Measurements from ENCODE around the gene B3GALNT2.
"Not testable (repeated sequence)": the region's sequence is repeated elsewhere in the genome, so short reads cannot be mapped to it uniquely, and the experiment has no call there.

B3GALNT2 gene

GRCh38 chr1:235473806-235474205 is 30.4 kb downstream of the B3GALNT2 start:
- Histone ChIP-seq H3K4me1 (ENCODE audit: control insufficient read depth in 5 of 5, insufficient read depth in 5 of 5, low read length in 5 of 5) (no peaks in the 10 kb centered on the region), H3K9ac (ENCODE audit: low read length in 5 of 5) (no peak overlapping the region), H3K27me3 (ENCODE audit: control insufficient read depth in 5 of 5, insufficient read depth in 4 of 5, low read length in 5 of 5) (no peaks in the 10 kb centered on the region), H3K36me3 (ENCODE audit: control insufficient read depth in 5 of 5, insufficient read depth in 5 of 5, low read length in 5 of 5) (peaks cover 9 to 13% (median 10%) of the 10 kb centered on the region in 5 donors), H3K4me3 (ENCODE audit: low read depth in 1 of 5, low read length in 5 of 5) (no peak overlapping the region), H3K9me3 (ENCODE audit: control insufficient read depth in 5 of 5, low read length in 5 of 5) (no peaks in the 10 kb centered on the region), H3K27ac (ENCODE audit: low read depth, low read length) (no peak overlapping the region)

GRCh38 chr1:235470741-235471439 is 33.4 kb downstream of the B3GALNT2 start:
- no peak overlapping the region for H3K4me3 ChIP-seq (ENCODE audit: low read depth in 1 of 5, low read length in 5 of 5)
- no peak overlapping the region for H3K9ac ChIP-seq (ENCODE audit: low read length in 5 of 5)
- H3K27ac ChIP-seq (ENCODE audit: low read depth, low read length): no peak overlapping the region
- H3K4me1 ChIP-seq (ENCODE audit: control insufficient read depth in 5 of 5, insufficient read depth in 5 of 5, low read length in 5 of 5): no peaks in the 10 kb centered on the region
- no peaks in the 10 kb centered on the region for H3K9me3 ChIP-seq (ENCODE audit: control insufficient read depth in 5 of 5, low read length in 5 of 5)
- peaks cover 0 to 9% (median 6%) of the 10 kb centered on the region in 5 donors for H3K36me3 ChIP-seq (ENCODE audit: control insufficient read depth in 5 of 5, insufficient read depth in 5 of 5, low read length in 5 of 5)
- no peaks in the 10 kb centered on the region for H3K27me3 ChIP-seq (ENCODE audit: control insufficient read depth in 5 of 5, insufficient read depth in 4 of 5, low read length in 5 of 5)

GRCh38 chr1:235469897-235470296 is 34.4 kb downstream of the B3GALNT2 start:
- H3K36me3 ChIP-seq (ENCODE audit: control insufficient read depth in 5 of 5, insufficient read depth in 5 of 5, low read length in 5 of 5); H3K4me1 ChIP-seq (ENCODE audit: control insufficient read depth in 5 of 5, insufficient read depth in 5 of 5, low read length in 5 of 5); H3K4me3 ChIP-seq (ENCODE audit: low read depth in 1 of 5, low read length in 5 of 5); H3K9me3 ChIP-seq (ENCODE audit: control insufficient read depth in 5 of 5, low read length in 5 of 5); H3K27me3 ChIP-seq (ENCODE audit: control insufficient read depth in 5 of 5, insufficient read depth in 4 of 5, low read length in 5 of 5); H3K9ac ChIP-seq (ENCODE audit: low read length in 5 of 5); H3K27ac ChIP-seq (ENCODE audit: low read depth, low read length): not testable (repeated sequence)

- Histone ChIP-seq H3K27ac (ENCODE audit: low read depth, low read length) (no peak overlapping the region), H3K9me3 (ENCODE audit: control insufficient read depth in 5 of 5, low read length in 5 of 5) (no peaks in the 10 kb centered on the region), H3K4me1 (ENCODE audit: control insufficient read depth in 5 of 5, insufficient read depth in 5 of 5, low read length in 5 of 5) (no peaks in the 10 kb centered on the region), H3K36me3 (ENCODE audit: control insufficient read depth in 5 of 5, insufficient read depth in 5 of 5, low read length in 5 of 5) (peaks cover 0 to 10% (median 0%) of the 10 kb centered on the region in 5 donors), H3K9ac (ENCODE audit: low read length in 5 of 5) (no peak overlapping the region), H3K27me3 (ENCODE audit: control insufficient read depth in 5 of 5, insufficient read depth in 4 of 5, low read length in 5 of 5) (no peaks in the 10 kb centered on the region), H3K4me3 (ENCODE audit: low read depth in 1 of 5, low read length in 5 of 5) (no peak overlapping the region)
Measured at GRCh38 chr1:235468970-235469369, 35.3 kb downstream of the B3GALNT2 start.

- Histone ChIP-seq H3K36me3 (ENCODE audit: control insufficient read depth in 5 of 5, insufficient read depth in 5 of 5, low read length in 5 of 5) (peaks cover 0 to 10% (median 0%) of the 10 kb centered on the region in 5 donors), H3K4me1 (ENCODE audit: control insufficient read depth in 5 of 5, insufficient read depth in 5 of 5, low read length in 5 of 5) (no peaks in the 10 kb centered on the region), H3K4me3 (ENCODE audit: low read depth in 1 of 5, low read length in 5 of 5) (no peak overlapping the region), H3K9ac (ENCODE audit: low read length in 5 of 5) (no peak overlapping the region), H3K27ac (ENCODE audit: low read depth, low read length) (no peak overlapping the region), H3K27me3 (ENCODE audit: control insufficient read depth in 5 of 5, insufficient read depth in 4 of 5, low read length in 5 of 5) (no peaks in the 10 kb centered on the region), H3K9me3 (ENCODE audit: control insufficient read depth in 5 of 5, low read length in 5 of 5) (no peaks in the 10 kb centered on the region)
Measured at GRCh38 chr1:235468004-235468403, 36.2 kb downstream of the B3GALNT2 start.

- no peak overlapping the region for H3K9ac ChIP-seq (ENCODE audit: low read length in 5 of 5)
- H3K4me1 ChIP-seq (ENCODE audit: control insufficient read depth in 5 of 5, insufficient read depth in 5 of 5, low read length in 5 of 5): no peaks in the 10 kb centered on the region
- H3K27ac ChIP-seq (ENCODE audit: low read depth, low read length): no peak overlapping the region
- no peaks in the 10 kb centered on the region for H3K9me3 ChIP-seq (ENCODE audit: control insufficient read depth in 5 of 5, low read length in 5 of 5)
- peaks cover 0 to 11% (median 2%) of the 10 kb centered on the region in 5 donors for H3K36me3 ChIP-seq (ENCODE audit: control insufficient read depth in 5 of 5, insufficient read depth in 5 of 5, low read length in 5 of 5)
- H3K4me3 ChIP-seq (ENCODE audit: low read depth in 1 of 5, low read length in 5 of 5): no peak overlapping the region
- H3K27me3 ChIP-seq (ENCODE audit: control insufficient read depth in 5 of 5, insufficient read depth in 4 of 5, low read length in 5 of 5): no peaks in the 10 kb centered on the region
Measured at GRCh38 chr1:235465066-235465465, 39.2 kb downstream of the B3GALNT2 start.

DNA sequence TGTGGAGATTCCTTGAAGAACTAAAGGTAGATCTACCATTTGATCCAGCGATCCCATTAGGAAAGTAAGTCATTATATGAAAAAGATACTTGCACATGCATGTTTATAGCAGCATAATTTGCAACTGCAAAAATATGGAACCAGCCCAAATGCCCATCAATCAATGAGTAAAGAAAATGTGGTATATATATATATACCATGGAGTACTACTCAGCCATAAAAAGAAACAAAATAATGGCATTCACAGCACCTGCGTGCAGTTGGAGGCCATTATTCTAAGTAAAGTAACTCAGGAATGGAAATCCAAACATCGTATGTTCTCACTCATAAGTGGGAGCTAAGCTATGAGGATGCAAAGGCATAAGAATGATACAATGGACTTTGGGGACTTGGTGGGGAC is 41.4 kb downstream of the B3GALNT2 start:
- H3K4me1 ChIP-seq (ENCODE audit: control insufficient read depth in 5 of 5, insufficient read depth in 5 of 5, low read length in 5 of 5): not testable (repeated sequence)

DNA sequence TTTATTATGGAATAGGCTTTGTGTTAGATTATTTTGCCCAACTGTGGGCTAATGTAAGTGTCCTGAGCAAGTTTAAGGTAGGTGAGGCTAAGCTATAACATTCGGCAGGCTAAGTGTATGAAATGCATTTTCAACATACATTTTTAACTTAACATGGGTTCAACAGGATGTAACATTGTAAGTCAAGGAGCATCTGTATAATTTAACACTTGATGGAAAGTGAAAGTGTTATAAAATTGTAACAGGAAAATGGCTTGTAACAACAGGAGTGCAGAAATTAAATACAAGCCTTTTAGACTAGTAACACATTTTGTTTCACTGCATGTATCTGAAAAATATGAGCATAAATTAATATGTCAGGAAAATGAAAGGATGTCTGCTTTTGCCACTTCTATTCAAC is 42.3 kb downstream of the B3GALNT2 start:
- Histone ChIP-seq H3K36me3 (ENCODE audit: control insufficient read depth in 5 of 5, insufficient read depth in 5 of 5, low read length in 5 of 5) (peaks cover 0 to 11% (median 3%) of the 10 kb centered on the region in 5 donors), H3K27ac (ENCODE audit: low read depth, low read length) (no peak overlapping the region), H3K9ac (ENCODE audit: low read length in 5 of 5) (no peak overlapping the region), H3K4me1 (ENCODE audit: control insufficient read depth in 5 of 5, insufficient read depth in 5 of 5, low read length in 5 of 5) (no peaks in the 10 kb centered on the region), H3K27me3 (ENCODE audit: control insufficient read depth in 5 of 5, insufficient read depth in 4 of 5, low read length in 5 of 5) (no peaks in the 10 kb centered on the region), H3K4me3 (ENCODE audit: low read depth in 1 of 5, low read length in 5 of 5) (no peak overlapping the region), H3K9me3 (ENCODE audit: control insufficient read depth in 5 of 5, low read length in 5 of 5) (no peaks in the 10 kb centered on the region)

More for the DNA sequence above, 41.4 kb downstream of the B3GALNT2 start:
- not testable (repeated sequence) for H3K9ac ChIP-seq (ENCODE audit: low read length in 5 of 5); H3K27me3 ChIP-seq (ENCODE audit: control insufficient read depth in 5 of 5, insufficient read depth in 4 of 5, low read length in 5 of 5); H3K27ac ChIP-seq (ENCODE audit: low read depth, low read length); H3K4me3 ChIP-seq (ENCODE audit: low read depth in 1 of 5, low read length in 5 of 5); H3K9me3 ChIP-seq (ENCODE audit: control insufficient read depth in 5 of 5, low read length in 5 of 5)
- peaks cover 0 to 11% (median 3%) of the 10 kb centered on the region in 5 donors for H3K36me3 ChIP-seq (ENCODE audit: control insufficient read depth in 5 of 5, insufficient read depth in 5 of 5, low read length in 5 of 5)

DNA sequence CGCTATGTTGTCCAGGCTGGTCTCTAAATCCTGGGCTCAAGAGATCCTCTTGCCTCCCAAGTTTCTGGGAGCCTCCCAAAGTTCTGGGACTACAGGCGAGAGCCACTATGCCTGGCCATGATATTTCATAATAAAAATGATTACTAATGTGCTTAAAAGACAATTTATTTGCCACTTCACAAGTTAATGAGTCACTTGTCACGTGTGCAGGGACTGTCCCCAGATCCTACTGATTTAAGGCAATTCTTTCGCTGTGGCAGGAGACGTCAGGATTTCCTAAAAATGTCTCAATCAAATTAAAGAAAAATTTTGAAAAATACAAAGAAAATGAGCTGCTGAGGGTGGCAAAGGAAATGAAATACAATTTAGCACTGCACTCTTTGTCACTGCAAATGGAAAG is 43.5 kb downstream of the B3GALNT2 start:
- no peaks in the 10 kb centered on the region for H3K4me1 ChIP-seq (ENCODE audit: control insufficient read depth in 5 of 5, insufficient read depth in 5 of 5, low read length in 5 of 5)
- no peak overlapping the region for H3K9ac ChIP-seq (ENCODE audit: low read length in 5 of 5)
- H3K4me3 ChIP-seq (ENCODE audit: low read depth in 1 of 5, low read length in 5 of 5): no peak overlapping the region
- no peak overlapping the region for H3K27ac ChIP-seq (ENCODE audit: low read depth, low read length)
- H3K36me3 ChIP-seq (ENCODE audit: control insufficient read depth in 5 of 5, insufficient read depth in 5 of 5, low read length in 5 of 5): peaks cover 0 to 8% (median 0%) of the 10 kb centered on the region in 5 donors
- no peaks in the 10 kb centered on the region for H3K27me3 ChIP-seq (ENCODE audit: control insufficient read depth in 5 of 5, insufficient read depth in 4 of 5, low read length in 5 of 5)
- H3K9me3 ChIP-seq (ENCODE audit: control insufficient read depth in 5 of 5, low read length in 5 of 5): no peaks in the 10 kb centered on the region

- H3K9ac ChIP-seq (ENCODE audit: low read length in 5 of 5); H3K9me3 ChIP-seq (ENCODE audit: control insufficient read depth in 5 of 5, low read length in 5 of 5); H3K27ac ChIP-seq (ENCODE audit: low read depth, low read length); H3K4me3 ChIP-seq (ENCODE audit: low read depth in 1 of 5, low read length in 5 of 5); H3K4me1 ChIP-seq (ENCODE audit: control insufficient read depth in 5 of 5, insufficient read depth in 5 of 5, low read length in 5 of 5); H3K27me3 ChIP-seq (ENCODE audit: control insufficient read depth in 5 of 5, insufficient read depth in 4 of 5, low read length in 5 of 5): not testable (repeated sequence)
- peaks cover 0 to 12% (median 5%) of the 10 kb centered on the region in 5 donors for H3K36me3 ChIP-seq (ENCODE audit: control insufficient read depth in 5 of 5, insufficient read depth in 5 of 5, low read length in 5 of 5)
Measured at GRCh38 chr1:235457856-235458255, 46.4 kb downstream of the B3GALNT2 start.

Data from subcutaneous abdominal adipose tissue (tissue), 5 donors.